K562 (cell line): ENCODE results near the gene DIMT1. TPM values are rescaled to one million over a fixed set of nuclear protein-coding genes. Genes with fewer than 3 reads are reported as not detected.

Source experiments
- ATAC-seq: fragments of 200-7000 bp; cut with Tn5 transposase; 3 replicates; pipeline ENCODE4 v1.9.1; 2020; ENCODE audit warnings: moderate library complexity
- BruUV-seq: library from RNA; stranded (reverse); fragments of 400-500 nt; replicated peaks from 2 replicates; lab custom pipeline; 2021; lab: Mats Ljungman, UMichigan
- CTCF ChIA-PET: fragments of 300-600 bp; formaldehyde crosslinking; extraction: SDS; loops from one replicate; lab custom pipeline; 2021; ENCODE audit warnings: low intra/inter-chr PET ratio; lab: Yijun Ruan, JAX
- POLR2A ChIA-PET: fragments of 300-600, 350-650 bp; sonication (Branson Sonifier 250); formaldehyde crosslinking; extraction: SDS; loops from one replicate; lab custom pipeline; 2021; ENCODE audit warnings: antibody characterized with exemption, inconsistent platforms; lab: Yijun Ruan, JAX
- DNase-seq, 4 experiments: peaks; one replicate each; pipeline versions ENCODE4 v3.0.0 to v3.0.0-alpha.2; 2011 to 2018; ENCODE audit warnings: low spot score in 3 of 4, mixed read lengths in 3 of 4; ENCODE audit errors: extremely low read depth in 1 of 4
- FAIRE-seq: peaks from 2 replicates; lab custom pipeline; 2011; peaks lifted over from hg19 to GRCh38; lab: Jason Lieb, UNC
- H2AFZ ChIP-seq: 2 replicates; pipeline ENCODE4 v1.6.0; 2011; ENCODE audit warnings: low read depth, low read length, control low read depth, inconsistent platforms
- H3K27ac ChIP-seq: fragments of 200-600 bp; 3 replicates; pipeline ENCODE4 v1.8.0; 2011; ENCODE audit warnings: low read depth, mild to moderate bottlenecking, control low read depth, inconsistent platforms, low read length, moderate library complexity, mixed read lengths; ENCODE audit errors: extremely low read depth
- H3K27me3 ChIP-seq, 2 experiments: fragments of 300-600 bp in 1 of 2; 2 replicates in 1 of 2; 3 replicates in 1 of 2; pipeline versions ENCODE4 v1.6.0 to v1.8.0; 2011; ENCODE audit warnings: inconsistent platforms in 2 of 2, low read length in 2 of 2, mild to moderate bottlenecking in 1 of 2, mixed read lengths in 1 of 2, moderate library complexity in 1 of 2; ENCODE audit not compliant: control insufficient read depth in 2 of 2, insufficient read depth in 2 of 2
- H3K36me3 ChIP-seq: fragments of 300-600 bp; 3 replicates; pipeline ENCODE4 v1.8.0; 2011; ENCODE audit warnings: mild to moderate bottlenecking, low read length, inconsistent platforms; ENCODE audit not compliant: control insufficient read depth, insufficient read depth
- H3K4me1 ChIP-seq, 2 experiments: fragments of 200-600 bp in 1 of 2; replicated peaks in 1 of 2; 2 replicates in 1 of 2; 3 replicates in 1 of 2; pipeline versions ENCODE4 v1.5.1 to v1.8.0; 2011; ENCODE audit warnings: inconsistent platforms in 2 of 2, low read length in 2 of 2, mild to moderate bottlenecking in 1 of 2, mixed read lengths in 1 of 2, moderate library complexity in 1 of 2; ENCODE audit not compliant: control insufficient read depth in 2 of 2, insufficient read depth in 2 of 2
- H3K4me2 ChIP-seq: 2 replicates; pipeline ENCODE4 v1.6.1; 2011; ENCODE audit warnings: low read length, control low read depth, inconsistent platforms, mixed read lengths; ENCODE audit not compliant: insufficient read depth
- H3K4me3 ChIP-seq: fragments of 200-600 bp; sonication (generic), shearing (Covaris generic); 2 replicates; pipeline ENCODE4 v1.5.1; 2016; ENCODE audit warnings: control low read depth, inconsistent platforms
- H3K79me2 ChIP-seq: fragments of 200-600 bp; 3 replicates; pipeline ENCODE4 v1.8.0; 2011; ENCODE audit warnings: low read length, inconsistent platforms; ENCODE audit not compliant: control insufficient read depth, insufficient read depth
- H3K9ac ChIP-seq, 2 experiments: 2 replicates each; pipeline versions ENCODE4 v1.6.0 to v1.6.1; 2011; ENCODE audit warnings: low read depth in 2 of 2, low read length in 2 of 2, control low read depth in 1 of 2, inconsistent platforms in 1 of 2, mild to moderate bottlenecking in 1 of 2, mixed read lengths in 1 of 2; ENCODE audit not compliant: insufficient read depth in 1 of 2
- H3K9me1 ChIP-seq: one replicate; pipeline ENCODE4 v1.6.0; 2011; ENCODE audit warnings: inconsistent platforms, mild to moderate bottlenecking, low read length, moderate library complexity; ENCODE audit not compliant: control insufficient read depth, insufficient read depth
- H3K9me3 ChIP-seq: replicated peaks from 2 replicates; pipeline ENCODE4 v1.5.1; 2011; ENCODE audit warnings: low read depth, low read length, inconsistent platforms; ENCODE audit not compliant: control insufficient read depth, insufficient read depth
- H4K20me1 ChIP-seq: replicated peaks from 2 replicates; pipeline ENCODE4 v1.6.1; 2011; ENCODE audit warnings: low read length, inconsistent platforms, mixed read lengths; ENCODE audit not compliant: control insufficient read depth, insufficient read depth
- IFI16 ChIP-seq: fragments of 250-450 bp; sonication (Bioruptor Pico); IDR thresholded peaks from 2 replicates; pipeline ENCODE4 v2.1.2; 2022; ENCODE audit warnings: mild to moderate bottlenecking, inconsistent platforms
- IRF1 ChIP-seq: sonication (generic); formaldehyde crosslinking; IDR thresholded peaks from 2 replicates; pipeline ENCODE4 v1.8.0; 2022; ENCODE audit warnings: missing genetic modification reagents, mild to moderate bottlenecking, borderline replicate concordance
- KAT8 ChIP-seq: fragments of 450-650 bp; IDR thresholded peaks from 2 replicates; pipeline ENCODE4 v1.6.1; 2016; ENCODE audit warnings: low read depth, mild to moderate bottlenecking
- PTTG1 ChIP-seq: fragments of 450-650 bp; IDR thresholded peaks from 2 replicates; pipeline ENCODE4 v1.6.1; 2016; ENCODE audit warnings: low read depth, mild to moderate bottlenecking, missing genetic modification characterization, missing compliant biosample characterization
- RERE ChIP-seq: sonication (generic); formaldehyde crosslinking; IDR thresholded peaks from 2 replicates; pipeline ENCODE4 v1.8.0; 2023; ENCODE audit warnings: missing genetic modification reagents, mild to moderate bottlenecking, borderline replicate concordance
- SMAD3 ChIP-seq: fragments of 450-650 bp; formaldehyde crosslinking; conservative IDR thresholded peaks from 2 replicates; pipeline ENCODE4 v1.4.0; 2020; ENCODE audit warnings: mild to moderate bottlenecking
- SP2 ChIP-seq: IDR thresholded peaks from 2 replicates; pipeline ENCODE4 v1.6.1; 2011; ENCODE audit warnings: mild to moderate bottlenecking, low read depth, low read length, moderate library complexity; ENCODE audit not compliant: poor library complexity, severe bottlenecking; ENCODE audit errors: extremely low read depth
- SRF ChIP-seq, 2 experiments: fragments of 250-450, 450-650 bp in 1 of 2; sonication (Bioruptor Pico) in 1 of 2; sonication (generic) in 1 of 2; formaldehyde crosslinking; IDR thresholded peaks; 2 replicates each; pipeline versions ENCODE4 v1.5.0 to v1.5.1; 2020 to 2022; ENCODE audit warnings: mild to moderate bottlenecking in 1 of 2, missing genetic modification reagents in 1 of 2
- TAF9B ChIP-seq: fragments of 450-650 bp; IDR thresholded peaks from 2 replicates; pipeline ENCODE4 v1.6.1; 2018; ENCODE audit warnings: mild to moderate bottlenecking; ENCODE audit not compliant: partially characterized antibody
- TGIF2 ChIP-seq: sonication (generic); formaldehyde crosslinking; IDR thresholded peaks from 2 replicates; pipeline ENCODE4 v1.8.1; 2022; ENCODE audit warnings: mild to moderate bottlenecking, missing genetic modification reagents, moderate library complexity
- ZNF639 ChIP-seq, 2 experiments: fragments of 200-800 bp in 1 of 2; sonication (Bioruptor generic) in 1 of 2; sonication (generic) in 1 of 2; formaldehyde crosslinking in 1 of 2; IDR thresholded peaks in 1 of 2; conservative IDR thresholded peaks in 1 of 2; 2 replicates each; pipeline versions ENCODE4 v1.5.0 to v1.6.1; 2016 to 2020; ENCODE audit warnings: missing compliant biosample characterization in 1 of 2, missing genetic modification characterization in 1 of 2, missing genetic modification reagents in 1 of 2
- ZNF707 ChIP-seq: fragments of 250-450 bp; sonication (Bioruptor Pico); conservative IDR thresholded peaks from 2 replicates; pipeline ENCODE4 v1.8.0; 2022; ENCODE audit warnings: inconsistent platforms, mild to moderate bottlenecking, moderate library complexity
- WGBS: fragments of 100-300 bp; shearing (Covaris generic); methylation state at CpG from one replicate; pipeline ENCODE4 v1.1.6; 2016; ENCODE audit warnings: low coverage, mixed read lengths; ENCODE audit not compliant: insufficient coverage; ENCODE audit errors: missing lambda C conversion rate; 5-methylcytosine and 5-hydroxymethylcytosine counted together
- in situ Hi-C: fragments of 300-500 bp; cut with MboI; formaldehyde crosslinking; loops from 4 replicates; pipeline ENCODE4 v1.15.0; 2018; ENCODE audit warnings: inconsistent platforms, mixed read lengths
- intact Hi-C: fragments of 100-400 bp; cut with micrococcal nuclease; formaldehyde crosslinking; loops from 2 replicates; pipeline ENCODE4 v1.14.2; 2022
- polyA plus RNA-seq, 8 experiments: library from polyadenylated mRNA; depleted of rRNA in 4 of 8; stranded (reverse) in 5 of 8; unstranded in 3 of 8; fragments of >200 nt; fragmentation: Nextera tagmentation in 2 of 8; fragmentation: Illumina TruSeq in 1 of 8; extraction: Ambion mirVana in 2 of 8; extraction: Trizol in 1 of 8; gene quantifications; 2 replicates each; pipeline versions ENCODE4 v1.2.1 to v1.2.3, GENCODE V29; 2011 to 2014; ENCODE audit warnings: inconsistent platforms in 1 of 8, missing spikeins in 1 of 8
- total RNA-seq, 7 experiments: library from RNA; depleted of rRNA in 6 of 7; stranded (reverse); fragments of >200 nt in 6 of 7; fragmentation: Illumina TruSeq in 2 of 7; extraction: Trizol in 2 of 7; gene quantifications; 2 replicates each; pipeline versions ENCODE4 v1.2.1 to v1.2.3, GENCODE V29; 2011 to 2021; ENCODE audit warnings: low replicate concordance in 1 of 7

The DIMT1 gene
- total and polyA plus RNA-seq, 9 of the 15 experiments (the other 6 are each of a cell fraction or from before 2014, with no cell fraction given): 28.9 to 85.3 (median 54.1) TPM

- no TSS peak for BruUV-seq
- in situ Hi-C loops (loop anchor here (5.0 kb wide), 1 partner anchor 114 kb away; no protein-coding TSS in a partner anchor), intact Hi-C loops (no loop called here)
- Histone ChIP-seq H3K9ac (no peak overlapping the region), H3K9me3 (no peaks in the 10 kb centered on the region), H2AFZ (no peak overlapping the region), H3K36me3 (peaks cover 5% of the 10 kb centered on the region; the same call in 2 of the 3 replicates), H3K79me2 (peaks cover 92% of the 10 kb centered on the region), H3K27me3 (no peaks in the 10 kb centered on the region), H4K20me1 (no peaks in the 10 kb centered on the region), H3K4me2 (no peak overlapping the region), H3K4me3 (no peak overlapping the region), H3K4me1 (peaks cover 0 to 9% of the 10 kb centered on the region in 2 experiments; a peak in 2 of 5 replicates), H3K9me1 (no peaks in the 10 kb centered on the region), H3K27ac (no peak overlapping the region; the same call in 2 of the 3 replicates)
- CTCF ChIA-PET: interaction anchor here (0.6 kb wide), 1 partner anchor 29 kb away, joined by 3 read pairs; no protein-coding TSS in a partner anchor
- POLR2A ChIA-PET: no interaction called here
- DNase-seq (no peak), ATAC-seq (no peak), FAIRE-seq (no peak)
- 67% methylated on average over 2 of the region's 2 CpGs for WGBS
- no peak for TF ChIP-seq TGIF2 (CRISPR knock-in tag)
- TF ChIP-seq ZNF639 (CRISPR knock-in tag; conservative IDR thresholded peaks at IDR 0.05 in 1 of 2, IDR thresholded peaks at IDR 0.05 in 1 of 2): no peak
- no peak for TF ChIP-seq IFI16 (CRISPR knock-in tag)
- no peak for TF ChIP-seq IRF1 (CRISPR knock-in tag)
- TF ChIP-seq SRF (CRISPR knock-in tag; IDR thresholded peaks at IDR 0.05): no peak
- no peak for TF ChIP-seq ZNF707 (CRISPR knock-in tag)
- TF ChIP-seq SMAD3 (CRISPR knock-in tag): no peak
- TF ChIP-seq SP2: no peak
- TF ChIP-seq TAF9B: no peak
- no peak for TF ChIP-seq RERE (CRISPR knock-in tag)
- TF ChIP-seq PTTG1: no peak
- no peak for TF ChIP-seq KAT8
Observed at GRCh38 chr5:62340979-62341378, 62.7 kb downstream of the DIMT1 start.
